Mesenchymal stem cell (in vitro differentiated cells and primary cell): ENCODE measurements around the gene CPT1B.

Source experiments
- DNase-seq: peaks from one replicate; pipeline ENCODE4 v3.0.0-alpha.2; 2013
- H2AFZ ChIP-seq: one replicate; pipeline ENCODE4 v1.6.1; 2013; ENCODE audit warnings: low read depth, mild to moderate bottlenecking, control low read depth, inconsistent platforms, low read length, moderate library complexity
- H2AK5ac ChIP-seq: 2 replicates; pipeline ENCODE4 v1.6.1; 2013; ENCODE audit warnings: low read length, moderate library complexity, mild to moderate bottlenecking, inconsistent platforms; ENCODE audit not compliant: severe bottlenecking
- H2BK120ac ChIP-seq: one replicate; pipeline ENCODE4 v1.6.1; 2013; ENCODE audit warnings: low read depth, mild to moderate bottlenecking, inconsistent platforms, low read length, moderate library complexity
- H2BK12ac ChIP-seq, 2 experiments: one replicate each; pipeline ENCODE4 v1.6.1; 2013; ENCODE audit warnings: inconsistent platforms in 2 of 2, low read length in 2 of 2, mild to moderate bottlenecking in 2 of 2, moderate library complexity in 2 of 2, control low read depth in 1 of 2
- H2BK15ac ChIP-seq: one replicate; pipeline ENCODE4 v1.6.1; 2013; ENCODE audit warnings: mild to moderate bottlenecking, low read depth, inconsistent platforms; ENCODE audit not compliant: poor library complexity, severe bottlenecking
- H2BK5ac ChIP-seq: 2 replicates; pipeline ENCODE4 v1.6.1; 2013; ENCODE audit warnings: low read depth, mild to moderate bottlenecking, low read length, control low read depth, inconsistent platforms; ENCODE audit not compliant: poor library complexity, severe bottlenecking
- H3K14ac ChIP-seq, 2 experiments: one replicate each; pipeline ENCODE4 v1.6.1; 2013; ENCODE audit warnings: inconsistent platforms in 2 of 2, low read length in 2 of 2, control low read depth in 1 of 2, mild to moderate bottlenecking in 1 of 2, moderate library complexity in 1 of 2
- H3K18ac ChIP-seq, 2 experiments: one replicate each; pipeline ENCODE4 v1.6.1; 2013; ENCODE audit warnings: inconsistent platforms in 2 of 2, low read length in 2 of 2, control low read depth in 1 of 2, low read depth in 1 of 2, mild to moderate bottlenecking in 1 of 2
- H3K23ac ChIP-seq, 2 experiments: one replicate each; pipeline ENCODE4 v1.6.1; 2013; ENCODE audit warnings: inconsistent platforms in 2 of 2, low read length in 2 of 2, mild to moderate bottlenecking in 2 of 2, moderate library complexity in 2 of 2, control low read depth in 1 of 2
- H3K27ac ChIP-seq: 2 replicates; pipeline ENCODE4 v1.5.1; 2013; ENCODE audit warnings: mild to moderate bottlenecking, moderate library complexity, low read length, control low read depth, inconsistent platforms; ENCODE audit not compliant: poor library complexity, severe bottlenecking
- H3K27me3 ChIP-seq, 2 experiments: 2 replicates each; pipeline versions ENCODE4 v1.6.1 to v1.7.0; 2013; ENCODE audit warnings: low read length in 2 of 2, mild to moderate bottlenecking in 2 of 2, moderate library complexity in 2 of 2, control low read depth in 1 of 2, inconsistent platforms in 1 of 2; ENCODE audit not compliant: control insufficient read depth in 1 of 2, insufficient read depth in 1 of 2
- H3K36me3 ChIP-seq, 2 experiments: 2 replicates each; pipeline versions ENCODE4 v1.6.1 to v1.7.0; 2013; ENCODE audit warnings: low read length in 2 of 2, control low read depth in 1 of 2, inconsistent platforms in 1 of 2, low read depth in 1 of 2, mild to moderate bottlenecking in 1 of 2; ENCODE audit not compliant: insufficient read depth in 2 of 2, control insufficient read depth in 1 of 2
- H3K4ac ChIP-seq, 2 experiments: one replicate each; pipeline ENCODE4 v1.6.1; 2013; ENCODE audit warnings: inconsistent platforms in 2 of 2, low read length in 2 of 2, mild to moderate bottlenecking in 2 of 2, moderate library complexity in 2 of 2, control low read depth in 1 of 2, low read depth in 1 of 2
- H3K4me1 ChIP-seq: 2 replicates; pipeline ENCODE4 v1.6.1; 2013; ENCODE audit warnings: low read depth, low read length, control low read depth; ENCODE audit not compliant: control insufficient read depth, insufficient read depth
- H3K4me2 ChIP-seq: 2 replicates; pipeline ENCODE4 v1.6.1; 2013; ENCODE audit warnings: low read length, mild to moderate bottlenecking, inconsistent platforms; ENCODE audit not compliant: poor library complexity, severe bottlenecking
- H3K4me3 ChIP-seq, 2 experiments: 2 replicates each; pipeline versions ENCODE4 v1.5.1 to v1.7.0; 2013; ENCODE audit warnings: low read length in 2 of 2, mild to moderate bottlenecking in 2 of 2, control low read depth in 1 of 2, low read depth in 1 of 2; ENCODE audit not compliant: insufficient read depth in 1 of 2
- H3K79me1 ChIP-seq: replicated peaks from 2 replicates; pipeline ENCODE4 v1.6.1; 2013; ENCODE audit warnings: mild to moderate bottlenecking, control low read depth, low read length, inconsistent platforms; ENCODE audit not compliant: poor library complexity, severe bottlenecking
- H3K9ac ChIP-seq: 2 replicates; pipeline ENCODE4 v1.7.0; 2013; ENCODE audit warnings: mild to moderate bottlenecking, low read length, moderate library complexity
- H3K9me3 ChIP-seq: 2 replicates; pipeline ENCODE4 v1.7.0; 2013; ENCODE audit warnings: mild to moderate bottlenecking, low read length; ENCODE audit not compliant: control insufficient read depth
- H4K8ac ChIP-seq: one replicate; pipeline ENCODE4 v1.6.1; 2013; ENCODE audit warnings: inconsistent platforms, mild to moderate bottlenecking, low read length, moderate library complexity
- H4K91ac ChIP-seq: one replicate; pipeline ENCODE4 v1.6.1; 2013; ENCODE audit warnings: mild to moderate bottlenecking, low read length, inconsistent platforms
- WGBS: methylation state at CpG from one replicate; pipeline ENCODE4 v1.1.7; 2013; ENCODE audit warnings: mixed read lengths; 5-methylcytosine and 5-hydroxymethylcytosine counted together

CPT1B gene

DNA sequence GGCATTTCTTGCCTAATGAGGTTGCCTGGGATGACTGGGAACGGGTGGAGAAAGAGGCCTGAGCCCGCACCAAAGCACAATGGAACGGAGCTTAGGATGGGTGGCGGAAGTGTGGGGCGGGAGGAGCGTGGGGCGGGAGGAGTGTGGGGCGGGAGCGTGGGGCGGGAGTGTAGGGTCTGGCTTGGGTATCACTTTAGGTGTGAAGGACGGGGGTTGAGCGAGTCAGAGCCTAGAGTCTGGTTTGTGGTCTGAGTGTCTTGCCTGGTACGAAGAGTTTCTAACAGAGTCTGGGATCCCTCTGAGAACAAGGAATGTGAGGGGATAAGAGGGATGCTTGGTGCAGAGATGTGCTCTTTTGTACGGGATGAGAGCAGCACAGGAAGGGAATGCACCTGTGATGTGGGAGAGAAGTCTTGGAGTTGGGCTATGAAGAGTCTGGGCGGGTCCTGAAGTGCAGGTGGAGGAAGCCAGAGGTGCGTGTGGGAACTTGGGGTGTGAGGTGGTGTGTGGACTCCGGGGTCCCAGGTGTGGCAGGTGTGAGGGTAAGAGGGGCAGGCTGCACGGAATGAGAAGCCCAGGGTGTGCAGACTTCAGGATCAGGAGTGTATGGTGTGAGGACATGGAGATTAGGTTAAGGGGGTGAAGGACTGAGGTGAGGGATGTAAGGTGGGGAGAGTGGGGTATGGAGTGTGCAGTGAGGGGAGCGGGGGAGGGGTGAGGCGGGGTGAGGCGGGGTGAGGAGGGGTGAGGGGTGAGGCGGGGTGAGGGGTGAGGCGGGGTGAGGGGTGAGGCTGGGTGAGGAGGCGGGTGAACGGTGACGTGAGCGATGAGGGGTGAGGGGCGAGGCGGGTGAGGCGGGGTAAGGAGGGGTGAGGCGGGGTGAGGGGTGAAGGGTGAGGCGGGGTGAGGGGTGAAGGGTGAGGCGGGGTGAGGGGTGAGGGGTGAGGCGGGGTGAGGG is 16.5 kb downstream of the CPT1B start:
- Histone ChIP-seq H3K23ac (no peak overlapping the region), H3K27me3 (peaks cover 13 to 14% of the 10 kb centered on the region in 2 experiments), H2BK15ac (no peak overlapping the region), H3K4ac (no peak overlapping the region), H2BK12ac (peak overlapping the region in 1 of 2 experiments; percentile 54), H2AFZ (no peak overlapping the region), H3K9me3 (no peaks in the 10 kb centered on the region), H3K4me2 (no peak overlapping the region), H3K36me3 (no peaks in the 10 kb centered on the region), H4K8ac (no peak overlapping the region), H2BK5ac (no peak overlapping the region), H3K79me1 (peaks cover 1% of the 10 kb centered on the region), H4K91ac (no peak overlapping the region), H2BK120ac (no peak overlapping the region), H3K4me3 (no peak overlapping the region), H3K27ac (no peak overlapping the region), H3K18ac (no peak overlapping the region), H2AK5ac (no peak overlapping the region), H3K14ac (no peak overlapping the region), H3K4me1 (peaks cover 9% of the 10 kb centered on the region), H3K9ac (no peak overlapping the region)
- 73% methylated on average over 19 of the region's 34 CpGs for whole genome bisulfite sequencing
- no peak for DNase-seq

DNA sequence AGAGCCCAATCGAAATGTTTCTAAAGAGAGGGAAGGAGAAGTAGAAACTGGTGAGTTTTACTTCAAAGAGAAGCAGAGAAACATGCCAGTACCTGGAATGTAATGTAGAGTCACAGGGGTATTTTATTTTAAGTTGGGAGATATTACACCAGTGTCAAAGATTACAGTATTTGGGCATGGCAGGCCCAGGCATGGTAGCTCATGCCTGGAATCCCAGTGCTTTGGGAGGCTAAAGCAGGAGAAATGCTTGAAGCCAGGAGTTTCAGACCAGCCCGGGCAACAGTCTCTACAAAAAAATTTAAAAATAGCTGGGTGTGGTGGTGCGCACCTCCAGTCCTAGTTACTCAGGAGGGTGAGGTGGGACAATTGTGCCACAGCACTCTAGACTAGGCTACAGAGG is 18.2 kb downstream of the CPT1B start:
- Histone ChIP-seq H2BK5ac (no peak overlapping the region), H3K9ac (no peak overlapping the region), H3K18ac (no peak overlapping the region), H3K4me1 (peaks cover 9% of the 10 kb centered on the region), H3K9me3 (no peaks in the 10 kb centered on the region), H3K14ac (no peak overlapping the region), H4K8ac (no peak overlapping the region), H3K27ac (no peak overlapping the region), H2AK5ac (no peak overlapping the region), H4K91ac (no peak overlapping the region), H3K4me2 (no peak overlapping the region), H3K23ac (no peak overlapping the region), H3K4ac (no peak overlapping the region), H2BK15ac (no peak overlapping the region), H3K36me3 (no peaks in the 10 kb centered on the region), H2BK120ac (no peak overlapping the region), H2BK12ac (no peak overlapping the region), H3K27me3 (peaks cover 17 to 21% of the 10 kb centered on the region in 2 experiments), H3K79me1 (peaks cover 1% of the 10 kb centered on the region), H3K4me3 (no peak overlapping the region), H2AFZ (no peak overlapping the region)
- 86% methylated on average over 3 of the region's 3 CpGs for WGBS
- no peak for DNase-seq

DNA sequence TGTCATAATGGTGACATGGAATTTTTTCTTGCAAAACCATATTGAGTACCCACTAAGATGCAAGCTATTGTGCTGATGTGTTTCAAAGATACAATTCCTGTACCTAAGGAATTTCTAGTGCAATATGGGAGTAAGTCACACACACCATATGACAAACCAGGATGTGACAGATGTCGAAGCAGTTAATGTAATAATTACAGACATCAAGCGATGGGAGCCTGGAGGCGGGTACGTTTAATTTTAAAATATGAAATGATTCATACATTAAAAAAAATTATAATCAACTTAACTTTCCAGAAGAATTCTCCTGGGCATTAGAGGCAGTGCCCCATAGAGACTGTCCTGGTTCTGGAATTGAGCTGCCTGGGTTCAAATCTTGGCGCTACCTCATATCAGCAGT is 21.5 kb downstream of the CPT1B start:
- Histone ChIP-seq H3K23ac (no peak overlapping the region), H2AFZ (no peak overlapping the region), H3K14ac (no peak overlapping the region), H3K4ac (no peak overlapping the region), H3K4me3 (no peak overlapping the region), H3K4me2 (no peak overlapping the region), H3K9ac (no peak overlapping the region), H4K8ac (no peak overlapping the region), H2BK12ac (no peak overlapping the region), H3K4me1 (no peaks in the 10 kb centered on the region), H2BK5ac (no peak overlapping the region), H3K79me1 (no peaks in the 10 kb centered on the region), H2BK120ac (no peak overlapping the region), H4K91ac (no peak overlapping the region), H3K36me3 (no peaks in the 10 kb centered on the region), H2AK5ac (no peak overlapping the region), H3K18ac (no peak overlapping the region), H3K27ac (no peak overlapping the region), H3K27me3 (peaks cover 20 to 29% of the 10 kb centered on the region in 2 experiments), H2BK15ac (no peak overlapping the region), H3K9me3 (no peaks in the 10 kb centered on the region)
- WGBS, result 100% methylated on average over 1 of the region's 5 CpGs
- no peak for DNase-seq

DNA sequence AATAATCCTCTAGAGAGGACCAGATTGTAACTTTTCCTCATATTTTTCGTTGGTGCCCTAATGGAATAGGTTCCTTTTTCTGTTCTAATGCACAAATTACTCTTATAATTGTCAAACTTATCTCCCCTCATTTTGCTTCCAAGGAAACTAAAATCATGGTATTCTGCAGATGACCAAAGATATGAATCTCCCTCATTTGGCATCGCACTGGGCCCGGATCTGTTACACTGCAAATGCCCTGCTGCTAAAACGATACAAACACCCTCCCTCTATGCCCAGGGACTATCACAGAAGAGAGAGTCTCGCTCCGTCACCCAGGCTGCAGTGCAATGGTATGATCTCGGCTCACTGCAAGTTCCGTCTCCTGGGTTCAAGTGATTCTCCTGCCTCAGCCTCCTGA is 24.9 kb downstream of the CPT1B start:
- no peak overlapping the region for H4K91ac ChIP-seq
- no peaks in the 10 kb centered on the region for H3K79me1 ChIP-seq
- H3K23ac ChIP-seq, result no peak overlapping the region
- H2BK120ac ChIP-seq, result no peak overlapping the region
- H2BK15ac ChIP-seq, result no peak overlapping the region
- H2BK12ac ChIP-seq, result no peak overlapping the region
- no peaks in the 10 kb centered on the region for H3K36me3 ChIP-seq
- no peak overlapping the region for H3K14ac ChIP-seq
- no peak overlapping the region for H3K9ac ChIP-seq
- H3K27ac ChIP-seq, result no peak overlapping the region
- H3K4me3 ChIP-seq, result no peak overlapping the region
- no peak overlapping the region for H3K4ac ChIP-seq
- DNase-seq, result no peak
- H3K18ac ChIP-seq, result no peak overlapping the region
- no peak overlapping the region for H2BK5ac ChIP-seq
- no peak overlapping the region for H3K4me2 ChIP-seq
- WGBS, result 78% methylated on average over 8 of the region's 8 CpGs
- no peaks in the 10 kb centered on the region for H3K4me1 ChIP-seq
- no peaks in the 10 kb centered on the region for H3K9me3 ChIP-seq
- H4K8ac ChIP-seq, result no peak overlapping the region
- peaks cover 15 to 48% of the 10 kb centered on the region in 2 experiments for H3K27me3 ChIP-seq
- H2AK5ac ChIP-seq, result no peak overlapping the region
- no peak overlapping the region for H2AFZ ChIP-seq
